ENCODE measurements around the gene MDP1. TPM values are rescaled to one million over a fixed set of nuclear protein-coding genes. Genes with fewer than 3 reads are reported as not detected.
A peak's percentile ranks its signal among the peaks of the same experiment; 100 is the strongest.
"Not testable (repeated sequence)": the region's sequence is repeated elsewhere in the genome, so short reads cannot be mapped to it uniquely, and the experiment has no call there.

The MDP1 gene
- total RNA-seq, 2 donors from 2014 or later, result 19.1 to 25.5 TPM

- intact Hi-C loops (cut with DNase I), result no loop called here
- Histone ChIP-seq H3K4me1 (replicated peaks) (no peaks in the 10 kb centered on the region), H3K4me3 (no peak overlapping the region), H3K36me3 (no peaks in the 10 kb centered on the region), H3K27me3 (replicated peaks; ENCODE audit: insufficient read depth) (no peaks in the 10 kb centered on the region), H3K27ac (no peak overlapping the region), H3K9me3 (no peaks in the 10 kb centered on the region)
- DNase-seq (ENCODE audit: low spot score), result no peak
- 62% methylated on average over 3 of the region's 3 CpGs for WGBS
- no peak for TF ChIP-seq POLR2A (IDR thresholded peaks at IDR 0.05)
- TF ChIP-seq CTCF (IDR thresholded peaks at IDR 0.05), result no peak
- TF ChIP-seq POLR2AphosphoS5 (IDR thresholded peaks at IDR 0.05), result no peak
Measured at GRCh38 chr14:24219521-24219920, 3.7 kb upstream of the MDP1 start.

DNA sequence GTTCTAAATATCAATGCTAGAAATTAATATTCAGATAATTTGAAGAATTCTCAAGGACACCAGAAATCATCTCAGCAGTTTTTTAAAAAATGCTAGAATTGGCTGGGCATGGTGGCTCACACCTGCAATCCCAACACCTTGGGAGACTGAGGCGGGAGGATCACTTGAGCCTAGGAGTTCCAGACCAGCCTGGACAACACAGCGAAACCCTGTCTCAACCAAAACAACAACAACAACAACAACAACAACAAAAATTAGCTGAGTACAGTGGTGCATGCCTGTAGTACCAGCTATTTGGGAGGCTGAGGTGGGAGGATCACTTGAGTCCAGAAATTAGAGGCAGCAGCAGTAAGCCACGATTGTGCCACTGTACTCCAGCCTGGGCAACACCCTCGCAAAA lies 3.2 kb upstream of the MDP1 start:
- Histone ChIP-seq H3K27ac (no peak overlapping the region), H3K27me3 (replicated peaks; ENCODE audit: insufficient read depth) (no peaks in the 10 kb centered on the region), H3K4me3 (no peak overlapping the region), H3K36me3 (no peaks in the 10 kb centered on the region), H3K4me1 (replicated peaks) (no peaks in the 10 kb centered on the region), H3K9me3 (no peaks in the 10 kb centered on the region)
- WGBS, result 91% methylated on average over 4 of the region's 4 CpGs
- TF ChIP-seq POLR2A (IDR thresholded peaks at IDR 0.05) (no peak), POLR2AphosphoS5 (IDR thresholded peaks at IDR 0.05) (no peak), CTCF (IDR thresholded peaks at IDR 0.05) (no peak)
- no peak for DNase-seq (ENCODE audit: low spot score)
- intact Hi-C loops (cut with DNase I), result no loop called here

DNA sequence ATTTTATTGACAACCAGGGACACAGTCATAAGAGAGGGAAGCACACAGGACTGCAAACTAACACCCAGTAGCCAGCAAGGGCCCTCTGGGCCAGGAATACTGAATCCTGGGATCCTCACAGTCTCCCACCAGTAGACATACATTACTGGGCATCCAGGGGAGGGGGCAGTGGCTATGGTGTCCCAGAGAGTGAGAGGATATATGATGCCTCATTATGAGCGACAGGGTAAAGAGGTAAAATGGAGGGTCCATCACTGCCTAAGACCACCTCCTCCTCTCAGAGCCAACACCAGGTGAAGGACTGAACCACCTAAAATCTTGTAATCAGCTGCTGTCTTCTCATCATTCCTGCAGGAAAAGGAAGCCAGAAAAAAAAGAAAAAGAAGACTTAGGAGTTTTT lies 1.0 kb upstream of the MDP1 start:
- H3K27me3 ChIP-seq (replicated peaks; ENCODE audit: insufficient read depth); H3K4me1 ChIP-seq (replicated peaks); H3K4me3 ChIP-seq; DNase-seq (ENCODE audit: low spot score); intact Hi-C loops (cut with DNase I); H3K27ac ChIP-seq; H3K36me3 ChIP-seq; H3K9me3 ChIP-seq: not testable (repeated sequence)
- 95% methylated on average over 1 of the region's 1 CpG for WGBS

DNA sequence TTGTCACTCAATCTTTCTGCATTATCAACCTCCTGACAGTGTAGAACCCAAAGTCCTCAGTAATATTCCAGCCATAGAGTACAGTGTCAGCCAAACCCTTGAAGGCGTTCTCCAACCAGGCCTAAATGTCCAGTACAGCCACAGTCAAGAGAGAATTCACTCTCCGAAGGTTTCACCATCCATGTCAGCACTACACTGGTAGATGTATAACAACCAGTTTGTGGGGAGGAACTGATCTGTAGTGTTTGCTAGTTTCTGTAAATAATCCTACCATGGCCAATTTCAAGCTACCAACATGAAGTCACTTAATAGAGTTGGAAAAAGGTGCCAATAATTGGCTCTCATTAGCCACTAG lies 456 bp upstream of the MDP1 start:
- 86% methylated on average over 2 of the region's 2 CpGs for WGBS
- no peak for TF ChIP-seq CTCF (IDR thresholded peaks at IDR 0.05)
- no peak for TF ChIP-seq POLR2A (IDR thresholded peaks at IDR 0.05)
- no peak for TF ChIP-seq POLR2AphosphoS5 (IDR thresholded peaks at IDR 0.05)
- H3K4me3 ChIP-seq, result no peak overlapping the region

GRCh38 chr14:24213866-24214662 lies 1.8 kb downstream of the MDP1 start:
- no peaks in the 10 kb centered on the region for H3K9me3 ChIP-seq
- WGBS, result 92% methylated on average over 7 of the region's 7 CpGs
- H3K4me3 ChIP-seq, result no peak overlapping the region
- TF ChIP-seq CTCF (IDR thresholded peaks at IDR 0.05) (no peak), POLR2AphosphoS5 (IDR thresholded peaks at IDR 0.05) (no peak), POLR2A (IDR thresholded peaks at IDR 0.05) (no peak)
- peak overlapping the region; percentile 91 to 93 for H3K27ac ChIP-seq
- intact Hi-C loops (cut with DNase I), result no loop called here
- H3K27me3 ChIP-seq (replicated peaks; ENCODE audit: insufficient read depth), result no peaks in the 10 kb centered on the region
- no peaks in the 10 kb centered on the region for H3K36me3 ChIP-seq
- DNase-seq (ENCODE audit: low spot score), result no peak
- no peaks in the 10 kb centered on the region for H3K4me1 ChIP-seq (replicated peaks)

More for the DNA sequence above, 456 bp upstream of the MDP1 start:
- intact Hi-C loops (cut with DNase I), result no loop called here
- Histone ChIP-seq H3K27me3 (replicated peaks; ENCODE audit: insufficient read depth) (no peaks in the 10 kb centered on the region), H3K36me3 (no peaks in the 10 kb centered on the region), H3K4me1 (replicated peaks) (no peaks in the 10 kb centered on the region), H3K9me3 (no peaks in the 10 kb centered on the region), H3K27ac (peak overlapping the region; percentile 83 to 88)
- no peak for DNase-seq (ENCODE audit: low spot score)

All from prostate gland (tissue), 2 donors.